Ishikawa (cell line): ENCODE data around the gene CFAP210.

ENCODE experiments used
- CEBPB ChIP-seq: IDR thresholded peaks from 2 replicates; pipeline ENCODE4 v1.6.1; 2012
- CREB1 ChIP-seq: IDR thresholded peaks from 2 replicates; pipeline ENCODE4 v1.6.1; 2012; ENCODE audit warnings: low read depth
- EGR1 ChIP-seq: IDR thresholded peaks from 2 replicates; pipeline ENCODE4 v1.6.1; 2012
- EP300 ChIP-seq: IDR thresholded peaks from 2 replicates; pipeline ENCODE4 v1.6.1; 2012; ENCODE audit warnings: borderline replicate concordance
- FOXM1 ChIP-seq: IDR thresholded peaks from 2 replicates; pipeline ENCODE4 v1.6.1; 2012; ENCODE audit warnings: low read depth, borderline replicate concordance
- NFIC ChIP-seq: IDR thresholded peaks from 2 replicates; pipeline ENCODE4 v1.6.1; 2012
- RAD21 ChIP-seq: IDR thresholded peaks from 2 replicates; pipeline ENCODE4 v1.6.1; 2012; ENCODE audit warnings: low read depth
- REST ChIP-seq: IDR thresholded peaks from 2 replicates; pipeline ENCODE4 v1.6.1; 2012; ENCODE audit warnings: low read depth, mild to moderate bottlenecking
- TAF1 ChIP-seq: IDR thresholded peaks from 2 replicates; pipeline ENCODE4 v1.6.1; 2012; ENCODE audit warnings: low read depth, mild to moderate bottlenecking
- TCF12 ChIP-seq: IDR thresholded peaks from 2 replicates; pipeline ENCODE4 v1.6.1; 2012; ENCODE audit warnings: low read depth
- TEAD4 ChIP-seq: IDR thresholded peaks from 2 replicates; pipeline ENCODE4 v1.6.1; 2012
- USF1 ChIP-seq: IDR thresholded peaks from 2 replicates; pipeline ENCODE4 v1.6.1; 2012
- YY1 ChIP-seq: IDR thresholded peaks from 2 replicates; pipeline ENCODE4 v1.6.1; 2012; ENCODE audit warnings: low read depth
- ZBTB7A ChIP-seq: IDR thresholded peaks from 2 replicates; pipeline ENCODE4 v1.6.1; 2012; ENCODE audit warnings: low read depth
- TF ChIP-seq, protein P1 (sequence below): IDR thresholded peaks from 2 replicates; pipeline ENCODE4 v1.6.1; 2012

Gene CFAP210, protein sequence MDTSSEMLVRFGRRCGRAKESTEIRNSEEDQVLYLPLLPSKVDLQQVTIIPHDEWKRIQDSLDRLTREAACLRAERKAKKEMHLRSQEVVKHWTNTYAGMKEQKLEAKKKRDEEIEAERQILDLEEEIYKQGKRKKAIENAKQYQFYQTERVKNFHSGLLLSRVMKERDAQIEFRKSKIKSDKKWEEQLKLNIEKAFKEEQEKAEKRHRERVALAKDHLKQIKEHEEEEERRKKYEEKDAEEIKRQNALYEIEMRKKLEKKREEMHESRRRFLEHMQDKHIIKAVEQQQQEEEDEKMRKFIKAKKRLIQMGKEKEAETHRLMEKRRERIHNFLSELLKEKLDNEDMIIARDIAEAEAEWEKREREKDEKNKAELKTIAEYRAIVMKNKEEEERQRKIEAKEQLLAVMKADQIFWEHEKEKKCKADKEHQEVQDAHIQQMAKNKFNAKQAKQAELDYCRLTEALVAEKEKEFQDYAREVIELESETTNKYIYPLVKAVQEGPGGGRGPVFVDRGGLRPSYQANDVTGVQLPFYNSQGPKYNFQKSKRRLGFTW

DNA sequence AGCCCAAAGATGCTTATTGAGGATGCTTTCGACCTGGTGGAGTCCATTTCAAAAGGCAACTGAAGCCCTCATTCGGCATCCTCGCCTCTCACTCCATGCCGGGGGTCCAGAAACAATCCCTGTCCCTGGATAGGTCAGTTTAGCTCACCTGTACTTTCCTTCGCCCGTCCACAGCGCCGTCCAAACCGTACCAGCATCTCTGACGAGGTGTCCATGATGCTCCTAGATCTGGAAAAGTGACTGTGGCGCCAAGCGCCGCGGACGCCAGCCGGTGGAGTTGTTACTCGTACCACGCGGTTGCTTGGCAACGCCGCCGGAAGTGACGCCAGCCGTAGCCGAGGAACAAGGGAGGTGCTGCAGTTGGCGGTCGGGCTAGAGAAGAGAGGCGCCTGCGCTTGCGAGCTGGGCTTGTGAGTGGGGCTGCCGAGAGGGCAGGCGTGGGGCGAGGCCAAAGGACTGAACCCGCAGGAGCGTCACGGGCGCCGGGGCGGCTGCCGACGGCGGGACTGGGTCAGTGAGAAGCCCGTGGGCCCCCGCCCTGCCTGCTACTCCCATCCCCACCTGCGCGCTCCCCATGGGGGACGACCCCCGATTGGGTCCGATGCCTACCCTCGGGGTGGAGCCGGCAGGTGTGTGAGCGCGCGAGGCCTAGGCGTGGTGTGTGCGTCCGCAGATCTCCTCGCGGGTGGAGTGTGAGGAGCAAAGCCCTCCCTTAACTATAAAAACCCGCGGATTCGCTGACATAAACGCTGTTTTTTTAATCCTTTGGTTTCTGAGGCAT, at the start of gene CFAP210, which contains the start of gene PHOSPHO2:
CFAP210 (minus strand) TSS at position 293 of the 781 bp plus-strand sequence; CDS start at position 215, 78 bp downstream.
PHOSPHO2 (plus strand) TSS at position 357 of the 781 bp plus-strand sequence. CDS start 6,503 bp downstream, outside the sequence.
- TF ChIP-seq CEBPB, result no peak
- TF ChIP-seq TCF12, result peak; percentile 16; the same call in 1 of the 2 replicates
- no peak for TF ChIP-seq TEAD4
- TF ChIP-seq NFIC, result no peak
- TF ChIP-seq ZBTB7A, result 0 out of 2 replicates have a peak, but pooled peaks have one; percentile 62
- TF ChIP-seq CREB1, result peak; percentile 75
- no peak for TF ChIP-seq EP300
- TF ChIP-seq YY1, result peak; percentile 46; the same call in 1 of the 2 replicates
- TF ChIP-seq TAF1, result peak; percentile 80
- TF ChIP-seq USF1, result no peak; the same call in 1 of the 2 replicates
- no peak for TF ChIP-seq FOXM1
- TF ChIP-seq EGR1, result no peak
- no peak for TF ChIP-seq REST
- no peak for TF ChIP-seq RAD21
- TF ChIP-seq, protein P1, sequence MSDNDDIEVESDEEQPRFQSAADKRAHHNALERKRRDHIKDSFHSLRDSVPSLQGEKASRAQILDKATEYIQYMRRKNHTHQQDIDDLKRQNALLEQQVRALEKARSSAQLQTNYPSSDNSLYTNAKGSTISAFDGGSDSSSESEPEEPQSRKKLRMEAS, result peak; percentile 78

- TF ChIP-seq CREB1, result no peak
Observed at GRCh38 chr2:169743549-169743948, 49.3 kb upstream of the CFAP210 start.

GRCh38 chr2:169739351-169739750, 45.1 kb upstream of the CFAP210 start:
- TF ChIP-seq, protein P1, result peak; percentile 23; the same call in 1 of the 2 replicates
- TF ChIP-seq TEAD4 (no peak), CEBPB (0 out of 2 replicates have a peak, but pooled peaks have one; percentile 11), RAD21 (no peak), EP300 (no peak), YY1 (no peak), TCF12 (no peak)

- TF ChIP-seq FOXM1, result no peak
- no peak for TF ChIP-seq CREB1
- no peak for TF ChIP-seq REST
- no peak for TF ChIP-seq CEBPB
- TF ChIP-seq USF1, result no peak
- TF ChIP-seq ZBTB7A, result no peak
Observed at GRCh38 chr2:169738566-169739229, 44.5 kb upstream of the CFAP210 start.

DNA sequence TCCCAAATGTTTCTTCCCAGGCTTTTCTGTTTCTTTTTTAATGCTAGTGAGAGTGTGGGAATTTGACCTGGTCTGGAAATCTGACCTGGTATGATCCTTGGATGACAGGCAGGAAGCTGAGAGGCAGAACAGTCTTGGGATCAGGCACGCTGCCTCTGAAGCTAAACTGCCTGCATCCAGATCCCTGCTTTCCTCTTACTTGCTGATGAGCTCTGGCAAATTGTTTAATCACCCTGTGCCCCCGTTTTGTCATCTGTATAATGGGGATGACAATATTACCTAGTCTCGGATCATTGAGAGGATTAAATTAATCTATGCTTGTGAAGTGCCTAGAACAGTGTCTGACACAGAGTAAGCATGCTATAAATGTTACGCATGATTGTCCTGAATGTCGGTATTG, 42.7 kb upstream of the CFAP210 start:
- TF ChIP-seq ZBTB7A (no peak), CREB1 (no peak), EP300 (no peak), TCF12 (no peak), NFIC (no peak), REST (no peak)
- TF ChIP-seq, protein P1, result no peak
